ENCODE measurements around the gene ABLIM3. TPM values are rescaled to one million over a fixed set of nuclear protein-coding genes. Genes with fewer than 3 reads are reported as not detected.

ABLIM3 gene
- total and polyA plus RNA-seq, 10 of the 15 experiments (the other 5 are each of a cell fraction or from before 2014, with no cell fraction given), result 0.03 TPM; not detected in 9

- RAD21 ChIA-PET (ENCODE audit: unreplicated experiment), result no interaction called here
- no peak for FAIRE-seq
- DNase-seq (ENCODE audit: low read depth, low spot score), result no peak
- H3K79me2 ChIP-seq (ENCODE audit: control insufficient read depth, insufficient read depth, low read length), result no peaks in the 10 kb centered on the region
- CTCF ChIA-PET, result no interaction called here
- H3K27me3 ChIP-seq (replicated peaks in 1 of 2; ENCODE audit: control insufficient read depth in 2 of 2, insufficient read depth in 2 of 2, low read length in 1 of 2), result no peaks in the 10 kb centered on the region
- TF ChIP-seq EZH2 (IDR thresholded peaks at IDR 0.05; ENCODE audit: borderline replicate concordance, control insufficient read depth, low read depth, low read length) (no peak), POU2F2 (IDR thresholded peaks at IDR 0.05; ENCODE audit: borderline replicate concordance, low read depth, low read length) (no peak), WRNIP1 (IDR thresholded peaks at IDR 0.05; ENCODE audit: borderline replicate concordance, low read depth, low read length) (no peak), NFXL1 (IDR thresholded peaks at IDR 0.05; ENCODE audit: borderline replicate concordance) (no peak), CREB1 (IDR thresholded peaks at IDR 0.05; ENCODE audit: low read depth) (no peak), LARP7 (IDR thresholded peaks at IDR 0.05) (no peak), ZNF217 (IDR thresholded peaks at IDR 0.05) (no peak), TBL1XR1 (IDR thresholded peaks at IDR 0.05; ENCODE audit: low read depth, low read length) (no peak), NR2C2 (IDR thresholded peaks at IDR 0.05; ENCODE audit: borderline replicate concordance, control insufficient read depth, insufficient read length, low read depth) (no peak), SRF (IDR thresholded peaks at IDR 0.05; ENCODE audit: low read depth in 2 of 2, low read length in 2 of 2) (no peak), TAF1 (IDR thresholded peaks at IDR 0.05; ENCODE audit: borderline replicate concordance, low read depth, low read length) (no peak), PML (IDR thresholded peaks at IDR 0.05; ENCODE audit: low read length) (no peak), BRCA1 (IDR thresholded peaks at IDR 0.05; ENCODE audit: low read depth, low read length) (no peak), ELK1 (IDR thresholded peaks at IDR 0.05; ENCODE audit: low read depth, low read length) (no peak)
- TF ChIP-seq, protein P1, sequence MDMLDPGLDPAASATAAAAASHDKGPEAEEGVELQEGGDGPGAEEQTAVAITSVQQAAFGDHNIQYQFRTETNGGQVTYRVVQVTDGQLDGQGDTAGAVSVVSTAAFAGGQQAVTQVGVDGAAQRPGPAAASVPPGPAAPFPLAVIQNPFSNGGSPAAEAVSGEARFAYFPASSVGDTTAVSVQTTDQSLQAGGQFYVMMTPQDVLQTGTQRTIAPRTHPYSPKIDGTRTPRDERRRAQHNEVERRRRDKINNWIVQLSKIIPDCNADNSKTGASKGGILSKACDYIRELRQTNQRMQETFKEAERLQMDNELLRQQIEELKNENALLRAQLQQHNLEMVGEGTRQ (IDR thresholded peaks at IDR 0.05; ENCODE audit: borderline replicate concordance, low read depth, low read length), result no peak
- TF ChIP-seq, protein P2, sequence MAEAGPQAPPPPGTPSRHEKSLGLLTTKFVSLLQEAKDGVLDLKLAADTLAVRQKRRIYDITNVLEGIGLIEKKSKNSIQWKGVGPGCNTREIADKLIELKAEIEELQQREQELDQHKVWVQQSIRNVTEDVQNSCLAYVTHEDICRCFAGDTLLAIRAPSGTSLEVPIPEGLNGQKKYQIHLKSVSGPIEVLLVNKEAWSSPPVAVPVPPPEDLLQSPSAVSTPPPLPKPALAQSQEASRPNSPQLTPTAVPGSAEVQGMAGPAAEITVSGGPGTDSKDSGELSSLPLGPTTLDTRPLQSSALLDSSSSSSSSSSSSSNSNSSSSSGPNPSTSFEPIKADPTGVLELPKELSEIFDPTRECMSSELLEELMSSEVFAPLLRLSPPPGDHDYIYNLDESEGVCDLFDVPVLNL (IDR thresholded peaks at IDR 0.05; ENCODE audit: low read depth, low read length), result no peak
- no peaks in the 10 kb centered on the region for H3K4me1 ChIP-seq (ENCODE audit: control insufficient read depth, insufficient read depth, low read length)
- in situ Hi-C loops (cut with MboI), result no loop called here
- 53% methylated on average over 2 of the region's 2 CpGs for WGBS (ENCODE audit: insufficient coverage, insufficient replicate concordance, low lambda C conversion rate, missing lambda C conversion rate)
- H3K4me3 ChIP-seq, result no peak overlapping the region
- no peak for ATAC-seq
- H3K4me2 ChIP-seq (ENCODE audit: control insufficient read depth, insufficient read depth), result no peak overlapping the region
- H2AFZ ChIP-seq (ENCODE audit: control insufficient read depth, low read depth, low read length), result no peak overlapping the region
- H3K9me3 ChIP-seq (replicated peaks; ENCODE audit: control insufficient read depth, insufficient read depth, low read length), result no peaks in the 10 kb centered on the region
- H3K36me3 ChIP-seq (ENCODE audit: control insufficient read depth in 2 of 2, insufficient read depth in 2 of 2, low read length in 1 of 2), result no peaks in the 10 kb centered on the region
- H4K20me1 ChIP-seq (ENCODE audit: control insufficient read depth, insufficient read depth), result no peaks in the 10 kb centered on the region
- POLR2A ChIA-PET, result no interaction called here
- SMC1A ChIA-PET (ENCODE audit: uncharacterized antibody, unreplicated experiment), result interaction anchor here (0.8 kb wide), 1 partner anchor 20 kb away, joined by 3 read pairs; no protein-coding TSS in a partner anchor
- H3K27ac ChIP-seq (ENCODE audit: control insufficient read depth, insufficient read depth), result no peak overlapping the region
- BruUV-seq (replicated peaks), result no TSS peak
- H3K9ac ChIP-seq (ENCODE audit: control insufficient read depth, insufficient read depth, low read length), result no peak overlapping the region
- intact Hi-C loops (cut with micrococcal nuclease; ENCODE audit: unreplicated experiment), result no loop called here
Measured at GRCh38 chr5:149108651-149109280, 32.5 kb upstream of the ABLIM3 start.
